Activated CD4-positive, CD25-positive, alpha-beta regulatory T cell treated with anti-CD3 and anti-CD28 coated beads, Interleukin-2, amount 50 U/mL, for 16 hours (primary cell): Measurements from ENCODE around the gene DZIP1L.

ENCODE experiments used
- DNase-seq: peaks from one replicate; pipeline ENCODE4 v3.0.0-alpha.2; 2020; ENCODE audit warnings: low read depth, low spot score

The DZIP1L gene

GRCh38 chr3:138034918-138035317 is 80.5 kb downstream of the DZIP1L start:
- DNase-seq = no peak

- no peak for DNase-seq
Observed at GRCh38 chr3:138033202-138033691, 82.2 kb downstream of the DZIP1L start.

- no peak for DNase-seq
Observed at GRCh38 chr3:138032567-138032966, 82.8 kb downstream of the DZIP1L start.

- no peak for DNase-seq
Observed at GRCh38 chr3:138031536-138031935, 83.9 kb downstream of the DZIP1L start.

GRCh38 chr3:138030734-138031280 is 84.6 kb downstream of the DZIP1L start:
- DNase-seq = no peak

- DNase-seq = no peak
Observed at GRCh38 chr3:138027821-138028220, 87.6 kb downstream of the DZIP1L start.

- no peak for DNase-seq
Observed at GRCh38 chr3:138025553-138025952, 89.9 kb downstream of the DZIP1L start.

GRCh38 chr3:138023754-138024153 is 91.7 kb downstream of the DZIP1L start:
- DNase-seq = no peak

GRCh38 chr3:138019281-138020069 is 95.9 kb downstream of the DZIP1L start:
- no peak for DNase-seq

GRCh38 chr3:138016065-138016464 is 99.3 kb downstream of the DZIP1L start:
- DNase-seq = no peak

- no peak for DNase-seq
Observed at GRCh38 chr3:138012526-138012925, 102.9 kb downstream of the DZIP1L start.
